MM.1S (cell line): ENCODE results near the gene TMEM176A.

ENCODE experiments used
- DNase-seq: peaks from one replicate; pipeline ENCODE4 v3.0.0-alpha.2; 2015
- H2AFZ ChIP-seq: fragments of 300-600 bp; sonication (generic); 2 replicates; pipeline ENCODE4 v1.6.0; 2016; ENCODE audit warnings: antibody characterized with exemption, low read length
- H3F3A ChIP-seq: fragments of 300-600 bp; sonication (generic); 2 replicates; pipeline ENCODE4 v1.6.1; 2016; ENCODE audit warnings: mild to moderate bottlenecking, antibody characterized with exemption, low read length, moderate library complexity, mixed read lengths; ENCODE audit not compliant: insufficient read depth
- H3K27ac ChIP-seq: fragments of 300-600 bp; sonication (generic); 2 replicates; pipeline ENCODE4 v1.5.1; 2016; ENCODE audit warnings: mild to moderate bottlenecking, low read length
- H3K27me3 ChIP-seq: fragments of 300-600 bp; sonication (generic); replicated peaks from 2 replicates; pipeline ENCODE4 v1.6.0; 2016; ENCODE audit warnings: low read length; ENCODE audit not compliant: insufficient read depth
- H3K36me3 ChIP-seq: fragments of 300-600 bp; sonication (generic); replicated peaks from 2 replicates; pipeline ENCODE4 v1.6.1; 2016; ENCODE audit warnings: mild to moderate bottlenecking, low read length, mixed read lengths; ENCODE audit not compliant: insufficient read depth
- H3K4me1 ChIP-seq: fragments of 300-600 bp; sonication (generic); 2 replicates; pipeline ENCODE4 v1.6.1; 2016; ENCODE audit warnings: low read length, mixed read lengths
- H3K4me2 ChIP-seq: fragments of 300-600 bp; sonication (generic); 2 replicates; pipeline ENCODE4 v1.6.0; 2016; ENCODE audit warnings: low read depth, low read length
- H3K4me3 ChIP-seq: fragments of 300-600 bp; sonication (generic); 2 replicates; pipeline ENCODE4 v1.5.1; 2016; ENCODE audit warnings: low read length, mixed read lengths
- H3K79me2 ChIP-seq: fragments of 300-600 bp; sonication (generic); 2 replicates; pipeline ENCODE4 v1.6.1; 2016; ENCODE audit warnings: mixed run types, low read length, mixed read lengths
- H3K9ac ChIP-seq: fragments of 300-600 bp; sonication (generic); 2 replicates; pipeline ENCODE4 v1.6.1; 2016; ENCODE audit warnings: low read length, mixed read lengths
- H3K9me2 ChIP-seq: fragments of 300-600 bp; sonication (generic); replicated peaks from 2 replicates; pipeline ENCODE4 v1.6.1; 2016; ENCODE audit warnings: mild to moderate bottlenecking, low read length, mixed read lengths; ENCODE audit not compliant: insufficient read depth
- H3K9me3 ChIP-seq: fragments of 300-600 bp; sonication (generic); replicated peaks from 2 replicates; pipeline ENCODE4 v1.6.1; 2016; ENCODE audit warnings: mild to moderate bottlenecking, low read length, mixed read lengths; ENCODE audit not compliant: insufficient read depth
- H4K20me1 ChIP-seq: fragments of 300-600 bp; sonication (generic); 2 replicates; pipeline ENCODE4 v1.6.1; 2016; ENCODE audit warnings: mild to moderate bottlenecking, low read length, moderate library complexity, mixed read lengths; ENCODE audit not compliant: insufficient read depth
- EZH2 ChIP-seq: fragments of 300-600 bp; sonication (generic); optimal IDR thresholded peaks from 2 replicates; pipeline ENCODE3; 2017; ENCODE audit warnings: low read depth, mild to moderate bottlenecking, antibody characterized with exemption, low read length, mixed read lengths
- EZH2phosphoT487 ChIP-seq: fragments of 300-600 bp; sonication (generic); IDR thresholded peaks from 2 replicates; pipeline ENCODE4 v1.6.1; 2018; ENCODE audit warnings: antibody characterized with exemption, low read length
- TF ChIP-seq, protein P1 (sequence below): fragments of 300-600 bp; sonication (generic); IDR thresholded peaks from 2 replicates; pipeline ENCODE4 v1.5.1; 2016; ENCODE audit warnings: antibody characterized with exemption, low read length, mixed read lengths

The TMEM176A gene

DNA sequence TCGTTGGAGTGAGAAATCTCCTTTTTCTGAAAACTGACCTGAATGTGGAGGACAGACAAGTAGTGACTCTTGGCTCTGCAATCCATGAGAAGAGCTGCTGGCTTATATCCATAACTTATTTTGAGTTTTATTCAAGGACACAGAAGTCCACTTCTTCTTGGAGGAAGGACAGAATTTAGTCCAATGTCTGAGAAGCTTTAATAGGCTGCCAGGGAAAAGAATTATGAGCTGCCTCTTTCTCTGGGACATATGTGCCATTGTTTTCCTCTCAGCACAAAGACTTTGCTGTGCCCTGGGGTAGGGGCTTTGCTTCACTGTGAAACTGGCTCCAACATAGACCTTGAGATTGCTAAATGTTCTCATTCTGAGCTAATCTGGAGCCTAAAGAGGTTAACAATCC, 31.3 kb downstream of the TMEM176A start:
- no peaks in the 10 kb centered on the region for H3K4me1 ChIP-seq
- no peaks in the 10 kb centered on the region for H3K36me3 ChIP-seq
- no peak overlapping the region for H3K4me3 ChIP-seq
- TF ChIP-seq EZH2phosphoT487 (no peak), EZH2 (no peak)
- TF ChIP-seq, protein P1, sequence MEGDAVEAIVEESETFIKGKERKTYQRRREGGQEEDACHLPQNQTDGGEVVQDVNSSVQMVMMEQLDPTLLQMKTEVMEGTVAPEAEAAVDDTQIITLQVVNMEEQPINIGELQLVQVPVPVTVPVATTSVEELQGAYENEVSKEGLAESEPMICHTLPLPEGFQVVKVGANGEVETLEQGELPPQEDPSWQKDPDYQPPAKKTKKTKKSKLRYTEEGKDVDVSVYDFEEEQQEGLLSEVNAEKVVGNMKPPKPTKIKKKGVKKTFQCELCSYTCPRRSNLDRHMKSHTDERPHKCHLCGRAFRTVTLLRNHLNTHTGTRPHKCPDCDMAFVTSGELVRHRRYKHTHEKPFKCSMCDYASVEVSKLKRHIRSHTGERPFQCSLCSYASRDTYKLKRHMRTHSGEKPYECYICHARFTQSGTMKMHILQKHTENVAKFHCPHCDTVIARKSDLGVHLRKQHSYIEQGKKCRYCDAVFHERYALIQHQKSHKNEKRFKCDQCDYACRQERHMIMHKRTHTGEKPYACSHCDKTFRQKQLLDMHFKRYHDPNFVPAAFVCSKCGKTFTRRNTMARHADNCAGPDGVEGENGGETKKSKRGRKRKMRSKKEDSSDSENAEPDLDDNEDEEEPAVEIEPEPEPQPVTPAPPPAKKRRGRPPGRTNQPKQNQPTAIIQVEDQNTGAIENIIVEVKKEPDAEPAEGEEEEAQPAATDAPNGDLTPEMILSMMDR, result no peak
- no peaks in the 10 kb centered on the region for H3K9me2 ChIP-seq
- H3K9ac ChIP-seq, result no peak overlapping the region
- no peaks in the 10 kb centered on the region for H3K9me3 ChIP-seq
- no peak for DNase-seq
- no peaks in the 10 kb centered on the region for H4K20me1 ChIP-seq
- H3K79me2 ChIP-seq, result no peaks in the 10 kb centered on the region
- no peaks in the 10 kb centered on the region for H3F3A ChIP-seq
- no peak overlapping the region for H3K4me2 ChIP-seq
- H3K27ac ChIP-seq, result no peak overlapping the region
- no peak overlapping the region for H2AFZ ChIP-seq
- H3K27me3 ChIP-seq, result no peaks in the 10 kb centered on the region

DNA sequence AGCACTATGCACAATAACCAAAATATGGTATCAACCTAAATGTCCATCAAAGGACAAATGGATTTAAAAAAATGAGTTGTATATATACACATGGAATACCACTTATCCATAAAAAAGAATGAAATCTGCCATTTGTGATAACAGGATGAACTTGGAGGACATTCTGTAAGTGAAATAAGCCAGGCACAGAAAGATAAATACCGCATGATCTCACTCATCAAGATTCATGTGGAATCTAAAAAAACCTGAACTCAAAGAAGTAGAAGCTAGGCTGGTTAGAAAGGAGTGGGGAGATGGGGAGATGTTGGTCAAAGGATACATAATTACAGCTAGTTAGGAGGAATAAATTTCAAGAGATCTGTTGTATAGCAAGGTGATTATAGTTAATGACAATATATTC, 34.5 kb downstream of the TMEM176A start:
- Histone ChIP-seq H3K4me2 (no peak overlapping the region), H3K9me2 (no peaks in the 10 kb centered on the region), H3K4me3 (no peak overlapping the region), H4K20me1 (no peaks in the 10 kb centered on the region), H3K27ac (no peak overlapping the region), H2AFZ (no peak overlapping the region), H3F3A (no peaks in the 10 kb centered on the region), H3K27me3 (no peaks in the 10 kb centered on the region), H3K79me2 (no peaks in the 10 kb centered on the region), H3K36me3 (no peaks in the 10 kb centered on the region), H3K9ac (no peak overlapping the region), H3K4me1 (no peaks in the 10 kb centered on the region), H3K9me3 (no peaks in the 10 kb centered on the region)
- DNase-seq, result no peak
- TF ChIP-seq EZH2, result no peak
- TF ChIP-seq, protein P1, result no peak

DNA sequence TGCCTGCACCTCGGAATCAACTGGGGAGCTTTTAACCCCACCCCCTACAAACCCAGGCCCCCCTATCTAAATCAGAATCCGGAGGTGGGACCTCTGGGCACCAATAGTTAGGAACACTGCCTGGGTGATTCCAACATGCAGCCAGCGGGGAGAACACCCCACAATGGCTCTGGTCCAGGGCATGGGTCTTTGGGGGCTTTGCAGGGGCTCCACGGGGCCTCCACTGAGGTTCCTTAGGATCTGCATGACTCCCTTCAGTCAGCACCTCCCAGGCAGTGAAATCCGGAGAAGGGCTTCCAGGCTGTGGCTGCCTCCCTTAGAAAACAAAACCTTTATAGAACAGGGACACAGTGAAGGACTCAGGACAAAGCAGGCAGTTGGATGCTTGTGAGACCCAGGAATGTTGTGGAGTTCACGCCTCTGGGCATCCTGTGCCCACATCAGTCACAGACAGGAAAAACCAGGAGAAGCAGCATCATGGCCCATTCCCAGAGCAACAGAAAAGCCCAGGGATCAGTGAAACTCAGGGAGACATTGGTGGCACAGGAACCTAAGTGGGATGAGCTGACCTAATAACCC, 35.2 kb downstream of the TMEM176A start:
- DNase-seq, result no peak
- no peak overlapping the region for H3K27ac ChIP-seq
- H3K27me3 ChIP-seq, result no peaks in the 10 kb centered on the region

More for the DNA sequence above, 35.2 kb downstream of the TMEM176A start:
- Histone ChIP-seq H3F3A (no peaks in the 10 kb centered on the region), H3K4me2 (no peak overlapping the region), H3K4me1 (no peaks in the 10 kb centered on the region), H3K9me2 (no peaks in the 10 kb centered on the region), H3K79me2 (no peaks in the 10 kb centered on the region), H3K36me3 (no peaks in the 10 kb centered on the region), H4K20me1 (no peaks in the 10 kb centered on the region), H3K9me3 (no peaks in the 10 kb centered on the region), H3K9ac (no peak overlapping the region), H3K4me3 (no peak overlapping the region), H2AFZ (no peak overlapping the region)
- TF ChIP-seq EZH2 (no peak), EZH2phosphoT487 (no peak)
- TF ChIP-seq, protein P1, result no peak
